Esophagus (tissue), 2 donors: ENCODE data around the gene RNF6. TPM values are rescaled to one million over a fixed set of nuclear protein-coding genes. Genes with fewer than 3 reads are reported as not detected.

Experiments used
- H3K27ac ChIP-seq, 2 donors: one replicate each; pipeline ENCODE4 v1.5.1; 2013; ENCODE audit warnings: low read depth in 2 of 2, mild to moderate bottlenecking in 2 of 2, inconsistent platforms in 1 of 2, low read length in 1 of 2, moderate library complexity in 1 of 2
- H3K27me3 ChIP-seq, 2 donors: one replicate each; pipeline ENCODE4 v1.6.1; 2013; ENCODE audit warnings: low read length in 2 of 2, control low read depth in 1 of 2, mild to moderate bottlenecking in 1 of 2; ENCODE audit not compliant: insufficient read depth in 2 of 2, control insufficient read depth in 1 of 2
- H3K36me3 ChIP-seq, 2 donors: one replicate each; pipeline ENCODE4 v1.6.1; 2013; ENCODE audit warnings: low read length in 1 of 2; ENCODE audit not compliant: control insufficient read depth in 2 of 2, insufficient read depth in 2 of 2
- H3K4me1 ChIP-seq, 2 donors: one replicate each; pipeline ENCODE4 v1.6.1; 2013; ENCODE audit warnings: low read length in 1 of 2; ENCODE audit not compliant: control insufficient read depth in 2 of 2, insufficient read depth in 2 of 2
- H3K4me3 ChIP-seq, 2 donors: one replicate each; pipeline ENCODE4 v1.5.1; 2013; ENCODE audit warnings: low read length in 2 of 2, mild to moderate bottlenecking in 2 of 2, low read depth in 1 of 2, moderate library complexity in 1 of 2
- H3K9me3 ChIP-seq, 2 donors: one replicate each; pipeline ENCODE4 v1.6.1; 2013; ENCODE audit warnings: mild to moderate bottlenecking in 2 of 2, low read depth in 1 of 2, low read length in 1 of 2, moderate library complexity in 1 of 2; ENCODE audit not compliant: control insufficient read depth in 2 of 2, insufficient read depth in 1 of 2
- WGBS, 2 donors: extraction: QIAGEN DNeasy Blood & Tissue Kit; methylation state at CpG; one replicate each; pipeline ENCODE4 v1.1.7; 2013; 5-methylcytosine and 5-hydroxymethylcytosine counted together
- polyA plus RNA-seq, 2 donors: library from polyadenylated mRNA; stranded (reverse); fragments of 200-250 nt; gene quantifications; one replicate each; pipeline ENCODE4 v1.2.3, GENCODE V29; 2013
- donor health status: healthy with polysubstance abuse.
- donor health status: Bipolar disorder and iron deficiency.

The RNF6 gene
- polyA plus RNA-seq, 2 donors: 12.6 to 17.3 TPM

GRCh38 chr13:26184791-26185250 is 37.3 kb downstream of the RNF6 start:
- Histone ChIP-seq H3K9me3 (no peaks in the 10 kb centered on the region), H3K36me3 (no peaks in the 10 kb centered on the region), H3K27me3 (no peaks in the 10 kb centered on the region), H3K4me3 (no peak overlapping the region), H3K4me1 (peaks cover 0 to 4% of the 10 kb centered on the region in 2 donors), H3K27ac (no peak overlapping the region)
- WGBS, 2 donors: 59 to 60% methylated on average over 8 of the region's 8 CpGs

- no peak overlapping the region for H3K27ac ChIP-seq
- WGBS, 2 donors: 90 to 93% methylated on average over 2 of the region's 2 CpGs
- no peak overlapping the region for H3K4me3 ChIP-seq
- H3K4me1 ChIP-seq: peaks cover 0 to 4% of the 10 kb centered on the region in 2 donors
- no peaks in the 10 kb centered on the region for H3K36me3 ChIP-seq
- no peaks in the 10 kb centered on the region for H3K9me3 ChIP-seq
- no peaks in the 10 kb centered on the region for H3K27me3 ChIP-seq
Observed at GRCh38 chr13:26183416-26183815, 38.7 kb downstream of the RNF6 start.

- Histone ChIP-seq H3K27ac (no peak overlapping the region), H3K27me3 (no peaks in the 10 kb centered on the region), H3K36me3 (no peaks in the 10 kb centered on the region), H3K9me3 (no peaks in the 10 kb centered on the region), H3K4me3 (no peak overlapping the region), H3K4me1 (peaks cover 0 to 3% of the 10 kb centered on the region in 2 donors)
- WGBS, 2 donors: 60 to 70% methylated on average over 2 of the region's 2 CpGs
Observed at GRCh38 chr13:26179344-26179743, 42.8 kb downstream of the RNF6 start.

GRCh38 chr13:26168835-26169234 is 53.3 kb downstream of the RNF6 start:
- H3K27me3 ChIP-seq: no peaks in the 10 kb centered on the region
- H3K9me3 ChIP-seq: no peaks in the 10 kb centered on the region
- no peaks in the 10 kb centered on the region for H3K4me1 ChIP-seq
- H3K27ac ChIP-seq: no peak overlapping the region
- H3K4me3 ChIP-seq: no peak overlapping the region
- H3K36me3 ChIP-seq: no peaks in the 10 kb centered on the region
- WGBS, 2 donors: 67 to 81% methylated on average over 3 of the region's 3 CpGs

GRCh38 chr13:26168237-26168814 is 53.8 kb downstream of the RNF6 start:
- Histone ChIP-seq H3K27ac (no peak overlapping the region), H3K27me3 (no peaks in the 10 kb centered on the region), H3K9me3 (no peaks in the 10 kb centered on the region), H3K36me3 (no peaks in the 10 kb centered on the region), H3K4me3 (no peak overlapping the region), H3K4me1 (no peaks in the 10 kb centered on the region)
- 67 to 68% methylated on average over 6 of the region's 6 CpGs for WGBS, 2 donors

GRCh38 chr13:26163812-26164211 is 58.3 kb downstream of the RNF6 start:
- Histone ChIP-seq H3K27ac (no peak overlapping the region), H3K9me3 (no peaks in the 10 kb centered on the region)
- 84 to 87% methylated on average over 3 of the region's 3 CpGs for WGBS, 2 donors

More at GRCh38 chr13:26163812-26164211, 58.3 kb downstream of the RNF6 start:
- no peaks in the 10 kb centered on the region for H3K4me1 ChIP-seq
- H3K27me3 ChIP-seq: no peaks in the 10 kb centered on the region
- H3K36me3 ChIP-seq: no peaks in the 10 kb centered on the region
- no peak overlapping the region for H3K4me3 ChIP-seq

Other genes starting within 250 kb of the RNF6 start
- under 1 TPM; 0.04 to 0.06 TPM for gene SHISA2, start 170.3 kb downstream of the RNF6 start, polyA plus RNA-seq
- 1 to 10 TPM; 8.0 to 9.3 TPM for gene CDK8, start 31.8 kb upstream of the RNF6 start, polyA plus RNA-seq